IPS-18c (cell line): ENCODE results near the gene SIX5.
A peak's percentile ranks its signal among the peaks of the same experiment; 100 is the strongest.

Experiments
- H3K4me3 ChIP-seq: 2 replicates; pipeline ENCODE4 v1.7.0; 2013; ENCODE audit warnings: low read depth, mild to moderate bottlenecking, low read length, moderate library complexity; ENCODE audit not compliant: insufficient read depth
- H3K9me3 ChIP-seq: one replicate; pipeline ENCODE4 v1.6.1; 2013; ENCODE audit warnings: mild to moderate bottlenecking, low read length, moderate library complexity; ENCODE audit not compliant: control insufficient read depth, insufficient read depth

SIX5 gene

DNA sequence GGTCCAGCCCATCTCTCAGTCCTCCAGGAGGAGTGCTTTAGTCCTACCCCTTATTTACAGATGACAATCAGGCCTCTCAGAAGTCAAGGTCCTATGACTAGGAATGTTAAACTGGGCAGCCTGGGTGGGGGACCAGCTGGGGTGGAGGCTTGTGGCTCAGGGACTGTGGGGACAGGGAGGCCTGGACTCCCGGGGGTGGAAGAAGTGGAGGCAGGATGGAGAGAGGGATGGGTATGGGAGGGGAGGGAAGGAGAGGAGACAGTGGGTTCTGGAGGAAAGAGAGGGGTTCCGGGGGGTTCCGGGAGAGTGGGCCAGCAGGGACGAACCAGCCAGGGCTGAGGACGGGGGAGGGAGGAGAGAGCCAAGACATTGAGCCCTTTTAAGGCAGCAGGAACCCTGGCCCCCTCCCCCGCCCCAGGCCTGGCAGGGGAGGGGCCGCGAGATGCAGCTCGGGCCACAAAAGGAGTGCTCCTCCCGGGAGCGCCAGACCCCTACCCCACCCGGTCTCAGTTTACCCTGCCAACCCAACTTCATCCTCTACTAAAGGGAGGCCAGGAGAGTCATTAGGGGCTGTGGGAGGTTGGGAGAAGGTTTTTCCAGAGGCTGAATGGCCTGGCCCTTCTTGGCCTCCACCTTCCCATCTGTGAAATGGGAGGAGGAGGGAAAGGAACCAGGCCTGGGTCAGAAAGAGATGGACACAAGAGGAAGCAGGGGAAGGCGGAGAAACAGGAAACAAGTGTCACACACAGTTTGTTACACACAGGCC is 11.6 kb upstream of the SIX5 start:
- H3K4me3 ChIP-seq, result no peak overlapping the region; the same call in 1 of the 2 replicates
- H3K9me3 ChIP-seq, result no peaks in the 10 kb centered on the region

GRCh38 chr19:45780146-45780447 is 11.0 kb upstream of the SIX5 start:
- no peak overlapping the region; the same call in 1 of the 2 replicates for H3K4me3 ChIP-seq
- no peaks in the 10 kb centered on the region for H3K9me3 ChIP-seq

GRCh38 chr19:45779231-45780145 is 10.4 kb upstream of the SIX5 start:
- no peaks in the 10 kb centered on the region for H3K9me3 ChIP-seq
- H3K4me3 ChIP-seq, result peak overlapping the region; percentile 48; the same call in 1 of the 2 replicates

DNA sequence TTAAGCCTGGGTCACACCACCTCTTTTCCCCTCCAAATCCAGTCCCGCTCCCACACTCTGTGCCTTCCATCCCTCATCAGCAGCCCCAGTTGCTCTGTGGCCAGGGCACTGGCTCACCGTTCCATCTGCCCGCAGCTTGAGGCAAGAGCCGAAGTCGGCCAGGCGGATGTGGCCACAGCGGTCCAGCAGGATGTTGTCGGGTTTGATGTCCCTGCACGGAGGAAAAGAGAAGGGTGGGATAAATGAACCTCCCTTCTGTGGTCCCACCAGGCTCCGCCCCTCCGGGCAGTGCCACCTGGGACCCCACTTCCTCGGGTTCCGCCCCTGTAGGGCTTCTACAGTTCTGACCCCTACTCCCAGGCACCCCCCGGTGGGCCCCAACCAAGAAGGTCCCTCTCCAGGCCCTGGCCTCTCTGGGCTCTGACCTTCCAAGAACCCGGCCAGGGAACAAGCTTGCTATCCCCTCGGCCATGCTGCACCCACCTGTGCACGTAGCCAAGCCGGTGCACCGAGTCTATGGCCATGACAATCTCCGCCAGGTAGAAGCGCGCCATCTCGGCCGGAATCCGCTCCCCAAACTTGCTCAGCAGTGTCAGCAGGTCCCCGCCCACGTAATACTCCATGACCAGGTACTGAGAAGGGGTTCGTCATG is 9.1 kb upstream of the SIX5 start:
- no peak overlapping the region for H3K4me3 ChIP-seq
- H3K9me3 ChIP-seq, result no peaks in the 10 kb centered on the region

DNA sequence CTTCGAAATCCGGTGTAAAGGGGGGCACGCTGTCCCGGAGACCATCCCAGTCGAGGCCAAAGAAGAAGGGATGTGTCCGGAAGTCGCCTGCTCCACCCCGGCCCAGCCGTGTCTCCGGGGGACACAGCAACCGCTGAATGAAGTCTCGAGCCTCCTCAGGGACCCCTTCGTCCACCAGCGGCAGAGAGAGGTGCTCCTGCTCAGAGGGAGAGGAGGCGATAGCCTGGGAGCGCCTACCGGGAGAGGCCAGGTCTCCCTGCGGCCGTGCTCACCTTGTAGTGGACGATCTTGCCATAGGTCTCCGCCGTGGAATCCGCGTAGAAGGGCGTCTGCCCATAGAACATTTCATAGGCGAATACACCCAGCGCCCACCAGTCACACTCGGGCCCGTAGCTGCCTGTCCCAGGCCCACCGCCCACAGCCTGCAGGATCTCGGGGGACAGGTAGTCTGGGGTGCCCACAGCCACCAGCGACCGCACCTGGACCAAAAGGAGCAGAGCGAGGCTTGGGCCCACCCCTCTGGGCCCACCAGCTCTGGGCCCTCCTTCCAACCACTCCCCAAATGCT is 8.4 kb upstream of the SIX5 start:
- Histone ChIP-seq H3K9me3 (no peaks in the 10 kb centered on the region), H3K4me3 (no peak overlapping the region)

DNA sequence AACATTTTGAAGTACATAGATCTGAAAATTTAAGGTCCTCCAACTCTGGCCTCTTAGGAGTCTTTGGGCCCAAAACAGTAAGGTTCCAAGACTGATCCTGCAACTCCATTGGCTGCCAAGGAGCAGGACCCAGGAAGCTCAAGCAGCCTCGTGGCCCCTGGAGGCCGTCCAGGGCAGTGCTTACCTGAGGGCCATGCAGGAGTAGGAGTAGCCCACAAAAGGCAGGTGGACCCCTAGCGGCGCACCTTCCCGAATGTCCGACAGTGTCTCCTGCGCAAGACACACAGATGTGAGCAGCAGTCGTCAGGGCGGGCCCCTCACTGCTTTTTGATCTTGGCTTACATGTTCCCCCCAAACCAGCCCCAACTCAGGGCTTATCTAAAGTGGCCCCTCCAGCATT is 5.7 kb upstream of the SIX5 start:
- no peak overlapping the region for H3K4me3 ChIP-seq

DNA sequence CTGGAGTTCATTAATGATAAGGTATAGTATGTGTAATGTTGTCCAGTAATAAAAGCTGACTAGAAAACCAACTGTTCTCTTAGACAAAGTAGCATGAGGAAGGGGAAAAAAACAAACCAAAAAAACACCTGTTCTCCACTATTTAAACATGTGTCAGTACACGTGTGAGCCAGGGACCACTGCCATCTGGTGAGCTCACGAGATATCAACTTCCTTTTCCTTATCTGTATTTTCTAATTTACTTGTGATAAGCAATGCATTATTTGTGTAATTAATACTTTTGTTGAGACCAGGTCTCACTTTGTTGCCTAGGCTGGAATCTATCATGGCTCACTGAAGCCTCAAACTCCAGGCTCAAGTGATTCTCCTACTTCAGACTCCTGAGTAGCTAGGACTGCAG is 4.3 kb upstream of the SIX5 start:
- peaks cover 2% of the 10 kb centered on the region for H3K9me3 ChIP-seq
- no peak overlapping the region for H3K4me3 ChIP-seq

More for the DNA sequence above, 5.7 kb upstream of the SIX5 start:
- peaks cover 2% of the 10 kb centered on the region for H3K9me3 ChIP-seq

GRCh38 chr19:45772912-45773311 is 3.9 kb upstream of the SIX5 start:
- H3K4me3 ChIP-seq, result no peak overlapping the region
- H3K9me3 ChIP-seq, result peaks cover 2% of the 10 kb centered on the region

DNA sequence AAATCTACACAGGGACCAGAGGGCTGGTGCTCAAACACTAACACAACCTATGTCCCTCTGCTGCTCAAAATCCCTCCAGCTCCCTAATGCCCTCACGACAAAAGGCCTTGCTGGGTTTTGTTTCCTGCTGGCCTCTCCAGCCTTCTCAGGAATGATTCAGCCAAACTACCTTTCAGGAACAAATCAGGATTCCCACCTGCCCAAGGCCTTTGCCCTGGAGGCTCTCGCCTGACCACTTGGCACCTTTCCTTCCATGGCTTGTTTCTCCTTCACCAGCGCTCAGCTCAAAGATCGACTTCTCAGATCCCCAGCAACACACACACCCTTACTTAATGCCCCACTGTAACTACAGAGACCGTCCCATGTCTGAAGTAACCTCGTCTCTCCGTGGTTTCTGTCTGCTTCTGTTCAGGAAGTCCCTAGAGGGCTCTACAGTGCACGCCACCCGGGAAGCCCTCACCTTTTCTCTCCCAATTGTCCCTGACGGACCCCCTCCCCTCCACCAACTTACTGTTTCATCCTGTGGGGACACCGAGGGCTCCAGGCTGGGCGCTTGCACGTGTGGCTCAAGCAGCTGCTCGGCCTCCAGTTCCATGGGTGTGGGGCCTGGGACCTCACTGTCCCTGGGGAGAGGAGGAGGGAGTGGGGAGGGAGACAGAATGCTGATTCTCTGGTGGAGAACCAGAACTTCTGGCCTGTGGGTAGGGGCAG is 3.2 kb upstream of the SIX5 start:
- peaks cover 2% of the 10 kb centered on the region for H3K9me3 ChIP-seq
- H3K4me3 ChIP-seq, result no peak overlapping the region; the same call in 1 of the 2 replicates

DNA sequence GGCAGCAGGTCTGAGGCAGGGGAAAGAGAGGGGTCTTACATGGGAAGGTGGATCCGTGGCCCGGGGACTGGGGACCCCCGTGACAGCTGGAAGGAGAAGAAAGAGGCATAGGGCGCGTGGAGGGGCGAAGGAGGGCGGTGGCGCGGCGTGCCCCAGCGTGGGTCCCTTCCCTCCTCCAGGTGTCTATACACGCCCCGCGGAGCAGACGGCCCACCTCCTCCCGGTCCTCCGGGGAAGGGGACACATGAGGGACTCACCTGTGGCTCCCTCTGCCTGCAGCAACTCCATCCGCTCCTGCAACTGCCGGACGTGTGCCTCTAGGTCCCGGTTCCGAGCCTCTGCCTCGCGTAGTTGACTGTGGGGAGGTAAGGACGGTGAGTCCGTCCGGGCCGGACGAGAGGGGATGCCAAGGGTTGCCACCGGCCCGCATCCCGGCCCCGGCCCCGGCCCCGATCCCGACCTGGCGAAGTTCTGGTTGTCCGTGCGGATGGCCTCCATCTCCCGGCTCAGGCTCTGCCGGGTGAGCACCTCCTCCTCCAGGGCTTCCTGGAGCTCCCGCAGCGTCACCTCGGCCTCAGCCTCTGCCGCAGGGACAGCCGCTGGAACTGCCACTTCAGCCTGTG is 2.4 kb upstream of the SIX5 start:
- H3K4me3 ChIP-seq, result peak overlapping the region; percentile 75; the same call in 1 of the 2 replicates
- H3K9me3 ChIP-seq, result peaks cover 2% of the 10 kb centered on the region

DNA sequence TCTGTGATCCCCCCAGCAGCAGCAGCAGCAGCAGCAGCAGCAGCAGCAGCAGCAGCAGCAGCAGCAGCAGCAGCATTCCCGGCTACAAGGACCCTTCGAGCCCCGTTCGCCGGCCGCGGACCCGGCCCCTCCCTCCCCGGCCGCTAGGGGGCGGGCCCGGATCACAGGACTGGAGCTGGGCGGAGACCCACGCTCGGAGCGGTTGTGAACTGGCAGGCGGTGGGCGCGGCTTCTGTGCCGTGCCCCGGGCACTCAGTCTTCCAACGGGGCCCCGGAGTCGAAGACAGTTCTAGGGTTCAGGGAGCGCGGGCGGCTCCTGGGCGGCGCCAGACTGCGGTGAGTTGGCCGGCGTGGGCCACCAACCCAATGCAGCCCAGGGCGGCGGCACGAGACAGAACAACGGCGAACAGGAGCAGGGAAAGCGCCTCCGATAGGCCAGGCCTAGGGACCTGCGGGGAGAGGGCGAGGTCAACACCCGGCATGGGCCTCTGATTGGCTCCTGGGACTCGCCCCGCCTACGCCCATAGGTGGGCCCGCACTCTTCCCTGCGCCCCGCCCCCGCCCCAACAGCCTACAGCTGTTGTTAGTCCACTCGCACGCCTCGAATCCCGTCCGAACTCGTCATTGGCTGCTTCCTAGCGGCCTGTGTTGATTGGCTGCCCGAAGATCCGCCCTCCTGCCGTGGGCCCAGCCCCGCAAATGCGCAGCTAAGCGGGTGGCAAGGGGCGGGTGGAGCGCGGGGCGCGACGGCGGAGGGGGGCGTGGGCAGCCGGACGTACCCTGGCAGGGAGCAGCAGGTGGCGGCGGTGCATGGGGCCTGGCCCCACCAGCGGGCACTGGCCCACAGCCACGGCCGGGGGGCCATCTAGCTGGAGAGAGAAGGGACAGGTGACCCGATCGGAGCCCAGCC is 1.4 kb upstream of the SIX5 start:
- peak overlapping the region; percentile 75 for H3K4me3 ChIP-seq
- H3K9me3 ChIP-seq, result peaks cover 2% of the 10 kb centered on the region

DNA sequence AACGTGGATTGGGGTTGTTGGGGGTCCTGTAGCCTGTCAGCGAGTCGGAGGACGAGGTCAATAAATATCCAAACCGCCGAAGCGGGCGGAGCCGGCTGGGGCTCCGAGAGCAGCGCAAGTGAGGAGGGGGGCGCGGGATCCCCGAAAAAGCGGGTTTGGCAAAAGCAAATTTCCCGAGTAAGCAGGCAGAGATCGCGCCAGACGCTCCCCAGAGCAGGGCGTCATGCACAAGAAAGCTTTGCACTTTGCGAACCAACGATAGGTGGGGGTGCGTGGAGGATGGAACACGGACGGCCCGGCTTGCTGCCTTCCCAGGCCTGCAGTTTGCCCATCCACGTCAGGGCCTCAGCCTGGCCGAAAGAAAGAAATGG is 754 bp upstream of the SIX5 start:
- Histone ChIP-seq H3K9me3 (peaks cover 2% of the 10 kb centered on the region), H3K4me3 (peak overlapping the region; percentile 75)

GRCh38 chr19:45768655-45768983 is 433 bp downstream of the SIX5 start:
- Histone ChIP-seq H3K9me3 (peaks cover 2% of the 10 kb centered on the region), H3K4me3 (peak overlapping the region; percentile 91)

DNA sequence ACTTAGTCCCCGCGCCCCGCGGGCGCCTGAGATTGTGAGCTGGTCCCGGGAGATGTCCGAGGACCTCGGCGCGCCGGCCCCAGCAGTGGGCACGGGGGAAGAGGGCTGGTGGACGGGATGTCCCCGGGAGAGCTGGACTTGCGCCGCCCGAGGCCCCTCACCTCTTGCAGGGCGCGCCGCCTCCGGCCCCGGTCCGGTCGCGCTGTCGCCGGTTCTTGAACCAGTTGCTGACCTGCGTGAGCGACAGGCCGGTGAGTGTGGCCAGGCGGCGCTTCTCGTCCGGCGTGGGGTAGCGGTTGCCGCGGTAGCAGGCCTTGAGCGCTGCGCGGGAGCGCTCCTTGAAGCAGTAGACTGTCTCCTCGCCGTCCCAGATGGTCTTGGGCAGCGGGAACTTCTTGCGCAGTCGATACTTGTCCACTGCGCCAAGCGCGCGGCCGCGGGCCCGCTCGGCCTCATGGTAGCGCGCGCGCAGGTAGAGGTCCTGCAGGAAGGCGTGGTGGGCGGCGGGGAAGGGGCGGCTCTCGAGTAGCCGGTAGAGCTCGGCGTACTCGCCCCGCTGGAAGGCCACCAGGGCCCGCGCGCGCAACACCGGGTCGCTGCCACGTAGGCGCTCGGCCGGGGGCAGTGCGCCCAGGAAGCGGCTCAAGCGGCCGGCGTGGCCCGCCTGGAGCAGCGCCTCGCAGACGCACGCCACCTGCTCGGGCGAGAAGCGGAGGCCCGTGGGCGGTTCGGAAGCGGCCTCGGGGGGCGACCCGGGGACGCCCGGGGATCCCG is 984 bp downstream of the SIX5 start:
- peak overlapping the region; percentile 91 for H3K4me3 ChIP-seq

DNA sequence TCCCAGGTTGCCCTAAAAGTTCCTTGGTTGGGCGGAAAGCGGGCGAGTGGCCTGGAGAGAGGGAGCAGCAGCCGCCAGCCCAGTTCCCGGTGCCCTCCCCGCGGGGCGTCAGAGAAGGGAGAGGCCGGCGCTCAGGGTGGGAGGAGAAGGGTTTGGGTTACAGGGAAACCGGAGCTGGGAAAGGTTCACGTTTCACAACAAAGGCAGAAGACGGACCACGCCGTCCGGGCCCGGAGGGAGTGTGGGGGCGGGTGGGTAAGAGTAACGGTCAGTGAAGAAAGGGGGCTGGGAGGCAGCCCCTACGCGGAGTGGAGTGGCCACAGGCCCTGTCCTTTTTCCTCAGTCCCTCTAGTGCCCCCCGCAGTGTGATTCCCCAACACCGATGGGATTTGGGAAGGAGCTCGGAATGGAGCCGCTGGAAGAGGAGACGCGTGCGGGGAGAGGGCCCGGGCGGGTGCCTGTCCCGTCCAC is 1.6 kb downstream of the SIX5 start:
- Histone ChIP-seq H3K4me3 (peak overlapping the region; percentile 91), H3K9me3 (peaks cover 2% of the 10 kb centered on the region)

More for the DNA sequence above, 984 bp downstream of the SIX5 start:
- peaks cover 2% of the 10 kb centered on the region for H3K9me3 ChIP-seq
